ENCODE measurements around the gene ZNF746.
A peak's percentile ranks its signal among the peaks of the same experiment; 100 is the strongest.

ZNF746 gene

DNA sequence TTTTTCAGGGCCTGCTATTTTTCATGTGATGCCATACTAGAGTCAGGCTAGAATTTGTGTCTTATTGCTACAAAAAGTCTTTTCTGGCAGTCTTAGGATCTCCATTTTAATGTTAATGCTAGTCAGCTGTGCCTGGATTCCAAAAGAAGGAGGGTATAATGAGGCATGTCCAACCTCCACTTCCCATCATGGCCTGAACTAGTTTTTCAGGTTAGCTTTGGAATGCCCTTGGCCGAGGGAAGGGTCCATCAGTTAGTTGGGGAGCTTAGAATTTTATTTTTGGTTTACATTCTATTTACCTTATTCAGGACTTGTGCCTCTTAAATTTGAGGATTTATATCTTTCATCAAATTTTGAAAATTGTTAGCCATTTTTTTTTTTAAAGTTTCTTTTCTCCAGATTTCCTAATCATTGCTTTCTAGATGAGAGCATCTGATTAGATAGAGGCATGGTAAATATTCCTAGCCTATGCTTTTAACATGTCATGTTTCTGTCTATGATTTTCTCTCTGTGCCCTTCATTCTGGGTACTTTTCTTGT is 30.2 kb downstream of the ZNF746 start:
- no peak for FAIRE-seq
- no peak for DNase-seq (ENCODE audit: insufficient read length, low spot score)
- TF ChIP-seq, protein P1, sequence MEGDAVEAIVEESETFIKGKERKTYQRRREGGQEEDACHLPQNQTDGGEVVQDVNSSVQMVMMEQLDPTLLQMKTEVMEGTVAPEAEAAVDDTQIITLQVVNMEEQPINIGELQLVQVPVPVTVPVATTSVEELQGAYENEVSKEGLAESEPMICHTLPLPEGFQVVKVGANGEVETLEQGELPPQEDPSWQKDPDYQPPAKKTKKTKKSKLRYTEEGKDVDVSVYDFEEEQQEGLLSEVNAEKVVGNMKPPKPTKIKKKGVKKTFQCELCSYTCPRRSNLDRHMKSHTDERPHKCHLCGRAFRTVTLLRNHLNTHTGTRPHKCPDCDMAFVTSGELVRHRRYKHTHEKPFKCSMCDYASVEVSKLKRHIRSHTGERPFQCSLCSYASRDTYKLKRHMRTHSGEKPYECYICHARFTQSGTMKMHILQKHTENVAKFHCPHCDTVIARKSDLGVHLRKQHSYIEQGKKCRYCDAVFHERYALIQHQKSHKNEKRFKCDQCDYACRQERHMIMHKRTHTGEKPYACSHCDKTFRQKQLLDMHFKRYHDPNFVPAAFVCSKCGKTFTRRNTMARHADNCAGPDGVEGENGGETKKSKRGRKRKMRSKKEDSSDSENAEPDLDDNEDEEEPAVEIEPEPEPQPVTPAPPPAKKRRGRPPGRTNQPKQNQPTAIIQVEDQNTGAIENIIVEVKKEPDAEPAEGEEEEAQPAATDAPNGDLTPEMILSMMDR (IDR thresholded peaks at IDR 0.05; ENCODE audit: insufficient read depth, missing control alignments): no peak

DNA sequence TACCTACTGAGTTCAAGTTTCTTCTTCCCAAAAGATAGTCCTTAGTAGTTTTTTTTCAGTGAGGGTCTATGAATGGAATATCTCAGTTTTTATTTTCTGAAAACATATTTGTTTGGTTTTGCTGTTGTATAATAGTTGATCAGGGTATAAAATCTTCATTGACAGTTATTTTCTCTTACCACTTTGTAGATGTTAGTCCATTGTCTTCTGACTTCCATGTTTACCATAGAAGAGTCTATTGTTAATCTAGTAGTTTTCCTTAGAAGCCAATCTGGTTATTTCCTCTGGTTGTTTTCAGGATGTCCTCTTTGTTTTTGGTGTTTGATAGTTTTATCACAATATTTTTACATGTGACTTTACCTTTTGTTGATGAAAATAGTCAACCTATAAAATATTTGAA is 31.2 kb downstream of the ZNF746 start:
- TF ChIP-seq, protein P1 (IDR thresholded peaks at IDR 0.05; ENCODE audit: insufficient read depth, missing control alignments): no peak
- DNase-seq (ENCODE audit: insufficient read length, low spot score): no peak
- FAIRE-seq: no peak

DNA sequence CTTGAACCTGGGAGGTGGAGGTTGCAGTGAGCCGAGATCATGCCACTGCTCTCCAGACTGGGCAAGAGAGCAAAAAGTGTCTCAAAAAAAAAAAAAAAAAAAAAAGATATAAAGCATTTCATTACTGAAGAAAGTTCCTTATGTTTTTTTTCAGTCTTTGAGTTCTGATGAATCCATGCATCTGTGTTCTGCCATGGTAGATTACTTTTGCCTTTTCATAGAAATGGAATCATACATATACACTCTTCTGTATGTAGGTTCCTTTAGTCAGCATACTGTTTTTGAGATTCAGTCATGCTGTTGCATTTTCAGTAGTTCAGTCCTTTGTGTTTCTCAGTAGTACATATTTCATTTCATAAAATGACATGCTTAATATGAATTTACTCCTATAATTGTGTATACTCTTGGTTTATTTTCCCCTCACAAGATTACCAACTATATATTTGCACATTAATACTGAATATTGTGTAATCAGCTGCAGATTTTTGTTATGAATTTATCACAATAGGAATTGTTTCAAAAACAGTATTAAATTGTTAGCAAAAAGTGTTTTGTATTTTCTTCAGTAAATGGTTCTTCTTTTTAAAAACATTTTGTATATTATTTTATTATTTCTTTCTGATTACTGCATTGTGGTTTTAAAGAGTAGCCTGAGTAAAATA is 34.0 kb downstream of the ZNF746 start:
- FAIRE-seq: no peak
- TF ChIP-seq, protein P1 (IDR thresholded peaks at IDR 0.05; ENCODE audit: insufficient read depth, missing control alignments): no peak

DNA sequence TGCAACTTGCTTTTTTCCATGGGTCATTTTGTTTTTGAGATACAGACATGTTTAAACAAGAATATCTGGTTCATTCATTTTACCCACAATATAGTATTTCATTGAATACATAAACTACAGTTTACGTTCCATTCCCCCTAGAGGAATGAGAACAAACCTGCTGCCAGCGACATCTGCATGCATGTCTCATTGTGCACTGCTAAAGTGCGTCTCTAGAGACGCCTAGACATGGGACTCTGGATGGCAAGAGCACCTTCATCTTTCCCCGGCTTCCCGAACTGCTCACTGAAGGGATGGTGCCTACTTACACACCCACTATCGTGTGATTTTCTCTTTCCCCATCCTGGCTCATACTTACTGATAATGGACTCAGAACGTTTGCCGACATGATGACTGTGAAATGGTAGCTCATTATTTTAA is 35.5 kb downstream of the ZNF746 start:
- TF ChIP-seq, protein P1 (IDR thresholded peaks at IDR 0.05; ENCODE audit: insufficient read depth, missing control alignments): no peak
- no peak for FAIRE-seq
- no peak for DNase-seq (ENCODE audit: insufficient read length, low spot score)

More for the DNA sequence above, 34.0 kb downstream of the ZNF746 start:
- no peak for DNase-seq (ENCODE audit: insufficient read length, low spot score)

DNA sequence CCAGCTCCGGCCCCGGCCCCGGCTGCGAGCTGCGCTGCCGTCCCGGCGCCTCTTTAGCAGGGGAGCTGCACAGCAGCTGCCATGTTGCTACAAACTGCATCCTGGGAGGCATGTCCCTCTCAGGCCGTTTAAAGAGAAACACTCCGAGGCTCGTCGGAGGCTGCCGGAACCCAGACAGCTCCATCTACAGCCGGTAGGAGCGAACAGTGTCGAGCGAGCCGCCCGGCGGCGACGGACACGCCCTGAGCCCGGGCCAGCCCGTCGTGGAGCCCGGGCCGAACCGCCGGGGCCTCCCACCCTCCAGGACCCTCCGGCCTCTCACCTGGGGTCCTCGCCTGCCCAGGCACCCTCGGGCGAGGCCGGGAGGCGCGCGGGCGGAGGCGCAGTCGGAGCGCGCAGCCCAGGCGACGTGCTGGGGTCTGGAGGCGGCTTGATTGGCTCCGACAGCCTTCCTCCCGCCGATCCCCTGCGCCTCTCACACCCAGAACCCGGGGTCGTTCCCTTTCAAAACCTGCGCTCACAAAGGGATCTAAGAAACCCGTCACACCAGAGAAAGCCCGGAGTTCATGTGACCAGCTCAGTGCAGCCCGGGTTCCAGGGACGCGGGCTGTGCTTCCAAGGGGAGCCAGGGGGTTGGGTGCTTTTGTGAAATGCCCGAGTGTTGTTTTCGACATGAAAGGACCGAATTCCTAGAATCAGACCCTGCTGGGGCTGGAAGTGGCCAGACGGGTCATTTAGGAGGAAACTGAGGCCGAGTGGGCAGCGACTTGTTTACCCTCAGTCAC is 36.9 kb downstream of the ZNF746 start, which contains the start of gene ZNF777:
TSS of gene ZNF777 (minus strand) at position 570 of the 785 bp plus-strand sequence. CDS start 5,040 bp downstream, outside the sequence.
- TF ChIP-seq, protein P1 (IDR thresholded peaks at IDR 0.05; ENCODE audit: insufficient read depth, missing control alignments): peak; percentile 48
- FAIRE-seq: no peak
- DNase-seq (ENCODE audit: insufficient read length, low spot score): peak; percentile 48

DNA sequence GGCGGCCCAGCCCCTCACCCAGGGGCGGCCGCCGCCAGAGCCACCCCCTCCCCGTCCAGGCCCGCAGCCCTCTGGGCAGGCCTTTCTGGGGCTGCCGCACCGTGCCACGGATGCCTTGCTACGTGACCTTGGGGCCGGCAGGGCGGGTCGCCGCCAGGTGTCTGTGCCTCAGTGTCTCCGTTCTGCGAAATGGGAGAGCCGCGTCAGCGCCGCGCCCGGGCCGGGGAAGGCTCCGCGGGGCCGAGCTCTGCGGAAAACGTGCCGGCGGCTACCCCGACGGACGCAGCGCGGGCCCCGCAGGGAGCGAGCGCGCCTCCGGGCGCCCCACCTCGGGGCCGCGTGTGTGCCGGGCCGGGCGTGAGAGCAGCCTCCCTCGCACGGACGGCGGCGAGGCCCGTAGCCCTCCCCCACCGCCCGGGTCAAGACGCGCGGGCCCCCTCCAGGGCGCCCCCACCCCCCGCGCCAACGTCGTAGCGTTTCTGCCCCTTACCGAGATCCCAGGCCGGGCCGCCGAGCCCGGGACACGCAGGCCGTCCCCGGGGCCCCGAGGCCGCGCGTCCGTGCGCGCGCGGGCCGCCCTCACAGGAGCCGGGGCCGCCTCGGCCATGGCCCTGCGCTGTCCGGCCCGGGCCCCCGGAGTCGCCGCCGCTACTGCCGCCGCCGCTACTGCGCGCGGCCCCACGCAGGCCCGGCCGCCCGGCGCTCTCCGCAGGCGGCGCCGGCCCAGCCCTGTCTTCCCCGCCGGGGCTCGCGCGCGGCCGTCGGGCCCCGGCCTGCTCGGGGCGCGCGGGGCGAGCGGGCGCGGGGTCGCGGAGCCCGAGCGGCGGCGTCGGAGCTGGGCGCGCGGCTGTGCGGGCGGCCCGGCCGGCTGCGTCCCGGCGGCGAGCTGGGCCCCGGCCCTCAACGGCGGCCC is 37.8 kb downstream of the ZNF746 start:
- no peak for DNase-seq (ENCODE audit: insufficient read length, low spot score)
- TF ChIP-seq, protein P1 (IDR thresholded peaks at IDR 0.05; ENCODE audit: insufficient read depth, missing control alignments): no peak
- no peak for FAIRE-seq

All from D721Med (cell line).